NCI-H2107 treated with DMSO at 0.1 percent for 48 hours (cell line): ENCODE data around the gene BRIX1.
A peak's percentile ranks its signal among the peaks of the same experiment; 100 is the strongest.

Source experiments
- DNase-seq: peaks from one replicate; lab custom pipeline; 2025; ENCODE audit not compliant: unreplicated experiment; lab: John Stamatoyannopoulos, UW

The BRIX1 gene

DNA sequence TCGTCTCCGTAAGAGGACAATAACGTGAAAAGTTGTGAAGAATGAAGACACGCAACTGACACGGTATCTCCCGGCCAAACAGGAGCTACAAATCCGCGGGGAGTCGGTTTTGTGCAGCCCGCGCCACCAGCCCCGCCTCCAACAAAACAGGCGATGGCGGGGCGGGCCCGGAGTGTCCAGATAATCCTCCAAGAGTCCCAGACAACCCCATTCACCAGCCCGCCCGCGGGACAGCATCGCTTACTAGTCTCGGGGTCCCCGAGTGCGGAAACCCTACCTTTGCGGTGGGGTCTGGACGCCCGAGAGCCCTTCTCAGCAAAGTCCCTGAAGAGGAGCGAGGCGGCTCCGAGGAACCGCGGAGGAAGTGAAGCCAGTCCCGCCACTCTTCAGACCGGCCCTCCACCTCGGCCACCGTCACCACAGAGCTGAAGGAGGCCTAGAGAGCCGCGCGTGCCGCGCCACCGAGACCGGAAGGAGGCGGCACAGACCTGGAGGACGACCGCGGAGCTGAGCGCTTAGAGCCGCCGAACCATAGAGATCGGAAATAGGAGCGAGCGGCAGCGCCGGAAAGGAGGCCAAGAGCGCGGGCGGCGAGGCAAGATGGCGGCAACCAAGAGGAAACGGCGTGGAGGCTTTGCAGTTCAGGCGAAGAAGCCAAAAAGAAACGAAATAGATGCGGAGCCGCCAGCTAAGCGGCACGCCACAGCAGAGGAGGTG, at the start of gene BRIX1, which contains the start of gene RAD1:
TSS of gene BRIX1 (plus strand) at position 573 of the 717 bp plus-strand sequence. CDS start at position 601, 28 bp downstream.
TSS of gene RAD1 (minus strand) at position 366 of the 717 bp plus-strand sequence. CDS start 612 bp downstream, outside the sequence.
- peak; percentile 97 for DNase-seq

DNA sequence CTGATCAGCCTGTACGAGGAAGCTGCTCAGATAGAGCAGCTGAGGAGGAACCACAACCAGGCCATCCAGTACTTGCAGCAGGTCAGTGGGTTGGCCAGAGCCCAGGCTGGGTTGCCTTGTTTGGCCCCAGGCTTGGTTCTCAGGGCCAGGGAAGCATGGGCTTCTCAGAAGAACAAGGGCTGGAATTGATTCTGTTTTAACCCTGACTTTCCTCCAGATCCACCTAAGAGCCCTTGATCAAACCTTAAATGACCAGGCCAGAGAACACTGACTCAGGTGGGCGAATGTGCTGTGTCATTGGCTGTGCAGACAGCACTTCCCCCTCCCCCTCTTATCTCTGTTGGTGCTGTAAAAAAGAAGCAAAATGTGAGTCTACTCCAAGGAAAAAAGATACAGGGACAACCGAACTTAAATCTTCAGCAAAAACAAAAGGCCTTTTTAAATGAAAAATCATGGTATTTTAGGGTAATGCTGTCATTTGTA, 48.5 kb upstream of the BRIX1 start:
- DNase-seq = no peak

- no peak for DNase-seq
Observed at GRCh38 chr5:34867660-34868059, 47.9 kb upstream of the BRIX1 start.

- no peak for DNase-seq
Observed at GRCh38 chr5:34868791-34869190, 46.7 kb upstream of the BRIX1 start.

GRCh38 chr5:34869256-34869655, 46.3 kb upstream of the BRIX1 start:
- DNase-seq = no peak

- no peak for DNase-seq
Observed at GRCh38 chr5:34870382-34870781, 45.1 kb upstream of the BRIX1 start.

- no peak for DNase-seq
Observed at GRCh38 chr5:34876275-34876674, 39.2 kb upstream of the BRIX1 start.

DNA sequence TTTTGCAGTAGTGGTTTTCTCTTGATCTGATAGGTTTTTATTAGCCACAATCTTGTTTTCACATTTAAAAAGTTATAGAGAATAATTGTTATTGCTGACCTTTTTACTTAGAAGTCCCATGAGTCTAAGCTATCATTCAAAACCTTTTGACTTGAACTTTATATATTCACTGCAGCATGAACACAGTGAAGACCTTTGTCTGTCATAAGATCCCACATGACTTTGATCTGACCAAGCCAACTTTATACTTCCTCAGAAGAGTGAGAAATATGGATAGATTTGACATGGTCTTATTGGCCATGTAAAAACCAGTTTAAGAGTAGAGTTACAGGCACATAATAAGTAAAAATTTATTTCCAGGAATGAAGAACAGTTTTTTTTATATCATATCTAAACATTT, 34.3 kb upstream of the BRIX1 start:
- no peak for DNase-seq

GRCh38 chr5:34886392-34887119, 29.0 kb upstream of the BRIX1 start:
- DNase-seq = no peak

- no peak for DNase-seq
Observed at GRCh38 chr5:34889394-34889793, 26.1 kb upstream of the BRIX1 start.

DNA sequence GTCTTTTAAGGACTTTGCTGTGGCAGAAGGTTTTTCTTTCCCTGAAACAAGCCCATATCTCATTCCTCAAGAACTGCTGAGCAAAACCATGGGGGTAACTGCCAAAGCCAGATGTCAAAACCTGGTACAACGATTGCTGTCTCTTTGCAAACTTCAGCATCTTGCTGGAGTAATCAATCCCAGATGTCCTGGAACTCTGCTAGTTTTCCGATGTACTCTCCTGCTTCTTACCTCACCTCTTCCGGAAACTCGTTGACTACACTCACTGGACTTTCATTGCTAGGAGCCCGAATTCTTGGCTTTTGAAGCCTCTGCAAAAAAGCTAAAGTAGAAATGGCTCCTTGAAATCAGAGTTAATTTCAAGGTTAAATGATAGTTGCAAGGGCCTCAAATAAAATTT, 23.5 kb upstream of the BRIX1 start:
- DNase-seq = no peak

- no peak for DNase-seq
Observed at GRCh38 chr5:34892414-34892813, 23.1 kb upstream of the BRIX1 start.

DNA sequence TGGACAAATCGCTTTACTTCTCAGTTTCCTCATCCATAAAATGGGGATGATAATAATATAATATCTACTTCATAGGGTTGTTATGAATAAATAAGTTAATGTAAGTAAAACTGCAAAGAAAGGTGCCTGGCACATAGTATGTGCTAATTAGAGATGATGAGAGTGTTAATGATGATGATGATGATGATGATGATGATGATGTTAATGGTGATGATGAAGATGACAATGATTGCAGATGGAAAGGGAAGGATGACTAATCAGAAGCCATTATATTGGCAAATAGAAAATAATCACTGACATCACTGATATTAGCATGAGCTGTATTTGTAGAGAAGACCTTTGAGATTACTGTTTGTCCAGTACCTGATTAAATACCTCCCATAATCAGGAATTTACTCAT, 20.8 kb upstream of the BRIX1 start:
- DNase-seq = no peak

- DNase-seq = no peak
Observed at GRCh38 chr5:34895641-34896419, 19.7 kb upstream of the BRIX1 start.

DNA sequence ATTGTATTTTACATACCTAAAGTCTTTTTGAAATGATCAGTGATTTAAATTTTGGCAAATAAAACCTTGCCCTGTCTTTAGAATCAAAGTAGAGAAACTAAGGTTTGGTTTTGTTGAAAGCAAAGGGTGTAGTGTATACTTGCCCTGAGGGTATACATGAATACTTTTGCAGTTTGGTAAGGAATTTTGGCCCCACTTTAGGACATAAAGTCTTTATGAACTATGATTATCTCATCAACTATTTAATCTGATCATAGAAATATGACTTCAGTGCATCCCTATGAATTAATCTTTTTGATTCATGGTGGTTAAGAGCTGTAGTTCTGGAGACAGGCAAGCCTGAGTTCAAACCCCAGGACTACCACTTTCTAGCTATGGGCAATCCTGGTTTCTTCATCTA, 17.9 kb upstream of the BRIX1 start:
- DNase-seq = no peak

GRCh38 chr5:34898258-34898895, 17.1 kb upstream of the BRIX1 start:
- DNase-seq = peak; percentile 70

- peak; percentile 54 for DNase-seq
Observed at GRCh38 chr5:34899066-34899465, 16.4 kb upstream of the BRIX1 start.

GRCh38 chr5:34900652-34901051, 14.9 kb upstream of the BRIX1 start:
- peak; percentile 30 for DNase-seq

DNA sequence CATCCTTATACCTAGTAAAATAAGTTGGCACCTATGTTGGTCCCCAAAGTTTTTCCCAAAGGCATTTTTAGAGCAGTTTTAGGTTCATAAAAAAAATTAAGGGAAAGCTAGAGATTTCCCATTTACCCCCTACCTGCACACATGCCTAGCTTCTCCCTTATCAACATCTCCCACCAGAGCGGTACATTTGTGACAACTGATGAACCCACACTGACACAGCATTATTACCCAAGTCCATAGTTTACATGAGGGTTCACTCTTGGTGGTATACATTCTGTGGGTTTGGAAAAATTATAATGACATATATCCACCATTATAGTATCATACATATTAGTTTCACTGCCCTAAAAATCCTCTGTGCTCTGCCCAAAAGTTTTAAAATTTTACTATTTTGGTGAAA, 12.3 kb upstream of the BRIX1 start:
- no peak for DNase-seq

GRCh38 chr5:34905564-34905963, 9.9 kb upstream of the BRIX1 start:
- no peak for DNase-seq

GRCh38 chr5:34913072-34913471, 2.4 kb upstream of the BRIX1 start:
- no peak for DNase-seq
